Measurements from ENCODE around the gene ARL5A. TPM values are rescaled to one million over a fixed set of nuclear protein-coding genes. Genes with fewer than 3 reads are reported as not detected.

Gene ARL5A
- total RNA-seq, 1 experiment from 2014 or later = 55.0 TPM

DNA sequence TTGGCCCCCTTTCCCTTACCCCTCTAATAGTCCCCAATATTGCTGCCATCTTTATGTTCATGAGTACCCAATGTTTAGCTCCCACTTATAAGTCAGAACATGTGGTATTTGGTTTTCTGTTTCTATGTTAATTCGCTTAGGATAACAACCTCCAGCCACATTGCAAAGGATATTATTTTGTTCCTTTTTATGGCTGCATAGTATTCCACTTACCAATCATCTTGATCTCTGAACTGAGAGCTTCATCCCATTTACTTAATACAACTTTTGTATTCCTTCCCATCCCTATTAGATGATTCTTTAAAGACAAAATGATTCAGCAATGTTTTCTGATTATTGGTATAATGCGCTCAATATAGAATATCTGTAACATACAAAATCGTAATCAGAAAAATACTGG lies 36.7 kb downstream of the ARL5A start:
- H3K27ac ChIP-seq (ENCODE audit: low read depth, low read length, poor library complexity, severe bottlenecking) = no peak overlapping the region
- intact Hi-C loops (cut with micrococcal nuclease; ENCODE audit: unreplicated experiment) = no loop called here
- POLR2A ChIA-PET (ENCODE audit: low non-redundant PET) = no interaction called here

DNA sequence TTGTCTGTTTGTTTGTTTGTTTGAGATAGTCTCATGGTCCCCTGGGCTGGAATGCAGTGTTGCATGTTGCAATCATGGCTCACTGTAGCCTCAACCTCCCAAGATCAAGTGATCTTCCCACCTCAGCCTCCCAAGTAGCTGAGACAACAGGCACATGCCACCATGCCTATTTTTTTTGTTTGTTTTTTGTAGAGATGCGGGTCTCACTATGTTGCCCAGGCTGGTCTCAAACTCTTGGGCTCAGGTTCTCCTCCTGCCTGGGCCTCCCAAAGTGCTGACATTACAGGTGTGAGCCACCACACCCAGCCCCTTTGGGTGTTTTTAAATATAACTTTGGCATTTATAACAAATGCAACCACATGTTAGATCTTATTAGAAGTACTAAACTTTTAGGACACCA lies 37.5 kb downstream of the ARL5A start:
- ChIA-PET CTCF (no interaction called here), POLR2A (ENCODE audit: low non-redundant PET) (no interaction called here)

More for the DNA sequence above, 36.7 kb downstream of the ARL5A start:
- CTCF ChIA-PET = interaction anchor here (0.7 kb wide), 1 partner anchor 236 kb away, joined by 3 read pairs; no protein-coding TSS in a partner anchor
- Histone ChIP-seq H3K36me3 (ENCODE audit: insufficient read depth, low read length, poor library complexity, severe bottlenecking) (no peaks in the 10 kb centered on the region), H3K27me3 (replicated peaks; ENCODE audit: insufficient read depth, low read depth, low read length, poor library complexity) (no peaks in the 10 kb centered on the region), H3K4me3 (ENCODE audit: low read depth, low read length, poor library complexity, severe bottlenecking) (no peak overlapping the region), H3K4me1 (ENCODE audit: insufficient read depth, low read length, poor library complexity, severe bottlenecking) (no peaks in the 10 kb centered on the region), H3K9me3 (ENCODE audit: low read depth, low read length, poor library complexity, severe bottlenecking) (no peaks in the 10 kb centered on the region)
- TF ChIP-seq EZH2 (IDR thresholded peaks at IDR 0.05; ENCODE audit: borderline replicate concordance, low read depth, low read length, poor library complexity, severe bottlenecking) = no peak
- TF ChIP-seq, protein P1, sequence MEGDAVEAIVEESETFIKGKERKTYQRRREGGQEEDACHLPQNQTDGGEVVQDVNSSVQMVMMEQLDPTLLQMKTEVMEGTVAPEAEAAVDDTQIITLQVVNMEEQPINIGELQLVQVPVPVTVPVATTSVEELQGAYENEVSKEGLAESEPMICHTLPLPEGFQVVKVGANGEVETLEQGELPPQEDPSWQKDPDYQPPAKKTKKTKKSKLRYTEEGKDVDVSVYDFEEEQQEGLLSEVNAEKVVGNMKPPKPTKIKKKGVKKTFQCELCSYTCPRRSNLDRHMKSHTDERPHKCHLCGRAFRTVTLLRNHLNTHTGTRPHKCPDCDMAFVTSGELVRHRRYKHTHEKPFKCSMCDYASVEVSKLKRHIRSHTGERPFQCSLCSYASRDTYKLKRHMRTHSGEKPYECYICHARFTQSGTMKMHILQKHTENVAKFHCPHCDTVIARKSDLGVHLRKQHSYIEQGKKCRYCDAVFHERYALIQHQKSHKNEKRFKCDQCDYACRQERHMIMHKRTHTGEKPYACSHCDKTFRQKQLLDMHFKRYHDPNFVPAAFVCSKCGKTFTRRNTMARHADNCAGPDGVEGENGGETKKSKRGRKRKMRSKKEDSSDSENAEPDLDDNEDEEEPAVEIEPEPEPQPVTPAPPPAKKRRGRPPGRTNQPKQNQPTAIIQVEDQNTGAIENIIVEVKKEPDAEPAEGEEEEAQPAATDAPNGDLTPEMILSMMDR (conservative IDR thresholded peaks at IDR 0.05; ENCODE audit: low read depth, low read length) = no peak
- no TSS peak for BruUV-seq (replicated peaks)
- no peak for DNase-seq (ENCODE audit: low spot score)

GRCh38 chr2:151789055-151789834 lies 39.0 kb downstream of the ARL5A start:
- TF ChIP-seq, protein P1 (conservative IDR thresholded peaks at IDR 0.05; ENCODE audit: low read depth, low read length) = no peak
- TF ChIP-seq EZH2 (IDR thresholded peaks at IDR 0.05; ENCODE audit: borderline replicate concordance, low read depth, low read length, poor library complexity, severe bottlenecking) = no peak
- no peaks in the 10 kb centered on the region for H3K4me1 ChIP-seq (ENCODE audit: insufficient read depth, low read length, poor library complexity, severe bottlenecking)
- no peak overlapping the region for H3K27ac ChIP-seq (ENCODE audit: low read depth, low read length, poor library complexity, severe bottlenecking)
- H3K27me3 ChIP-seq (replicated peaks; ENCODE audit: insufficient read depth, low read depth, low read length, poor library complexity) = no peaks in the 10 kb centered on the region
- H3K4me3 ChIP-seq (ENCODE audit: low read depth, low read length, poor library complexity, severe bottlenecking) = no peak overlapping the region
- BruUV-seq (replicated peaks) = no TSS peak
- ChIA-PET POLR2A (ENCODE audit: low non-redundant PET) (no interaction called here), CTCF (no interaction called here)
- H3K9me3 ChIP-seq (ENCODE audit: low read depth, low read length, poor library complexity, severe bottlenecking) = no peaks in the 10 kb centered on the region
- H3K36me3 ChIP-seq (ENCODE audit: insufficient read depth, low read length, poor library complexity, severe bottlenecking) = no peaks in the 10 kb centered on the region
- intact Hi-C loops (cut with micrococcal nuclease; ENCODE audit: unreplicated experiment) = no loop called here
- DNase-seq (ENCODE audit: low spot score) = no peak

More for the DNA sequence above, 37.5 kb downstream of the ARL5A start:
- DNase-seq (ENCODE audit: low spot score) = no peak
- no peak overlapping the region for H3K4me3 ChIP-seq (ENCODE audit: low read depth, low read length, poor library complexity, severe bottlenecking)
- no peaks in the 10 kb centered on the region for H3K4me1 ChIP-seq (ENCODE audit: insufficient read depth, low read length, poor library complexity, severe bottlenecking)
- no peaks in the 10 kb centered on the region for H3K27me3 ChIP-seq (replicated peaks; ENCODE audit: insufficient read depth, low read depth, low read length, poor library complexity)
- no TSS peak for BruUV-seq (replicated peaks)
- H3K27ac ChIP-seq (ENCODE audit: low read depth, low read length, poor library complexity, severe bottlenecking) = no peak overlapping the region
- no peak for TF ChIP-seq EZH2 (IDR thresholded peaks at IDR 0.05; ENCODE audit: borderline replicate concordance, low read depth, low read length, poor library complexity, severe bottlenecking)
- TF ChIP-seq, protein P1 (conservative IDR thresholded peaks at IDR 0.05; ENCODE audit: low read depth, low read length) = no peak
- intact Hi-C loops (cut with micrococcal nuclease; ENCODE audit: unreplicated experiment) = no loop called here
- H3K9me3 ChIP-seq (ENCODE audit: low read depth, low read length, poor library complexity, severe bottlenecking) = no peaks in the 10 kb centered on the region
- H3K36me3 ChIP-seq (ENCODE audit: insufficient read depth, low read length, poor library complexity, severe bottlenecking) = no peaks in the 10 kb centered on the region
